ENCODE measurements around the gene UBTD1.
"Not testable (repeated sequence)": the region's sequence is repeated elsewhere in the genome, so short reads cannot be mapped to it uniquely, and the experiment has no call there.

The UBTD1 gene

GRCh38 chr10:97540669-97541500 is 42.2 kb downstream of the UBTD1 start:
- DNase-seq = no peak

- peak; percentile 71 for DNase-seq
Measured at GRCh38 chr10:97542169-97543024, 43.7 kb downstream of the UBTD1 start.

- peak; percentile 86 for DNase-seq
Measured at GRCh38 chr10:97543025-97543546, 44.4 kb downstream of the UBTD1 start.

- no peak for DNase-seq
Measured at GRCh38 chr10:97546456-97547270, 47.9 kb downstream of the UBTD1 start.

GRCh38 chr10:97547271-97547600 is 48.5 kb downstream of the UBTD1 start:
- no peak for DNase-seq

- no peak for DNase-seq
Measured at GRCh38 chr10:97547962-97548361, 49.2 kb downstream of the UBTD1 start.

GRCh38 chr10:97548828-97549455 is 50.2 kb downstream of the UBTD1 start:
- DNase-seq = no peak

- no peak for DNase-seq
Measured at GRCh38 chr10:97549587-97550322, 51.0 kb downstream of the UBTD1 start.

GRCh38 chr10:97550336-97551149 is 51.8 kb downstream of the UBTD1 start:
- DNase-seq = no peak

GRCh38 chr10:97551271-97551670 is 52.5 kb downstream of the UBTD1 start:
- DNase-seq = no peak

GRCh38 chr10:97553575-97554031 is 54.9 kb downstream of the UBTD1 start:
- peak; percentile 76 for DNase-seq

GRCh38 chr10:97554336-97554735 is 55.6 kb downstream of the UBTD1 start:
- not testable (repeated sequence) for DNase-seq

GRCh38 chr10:97555541-97555940 is 56.8 kb downstream of the UBTD1 start:
- not testable (repeated sequence) for DNase-seq

- peak; percentile 26 for DNase-seq
Measured at GRCh38 chr10:97560731-97561381, 62.1 kb downstream of the UBTD1 start.

- not testable (repeated sequence) for DNase-seq
Measured at GRCh38 chr10:97561386-97562077, 62.8 kb downstream of the UBTD1 start.

GRCh38 chr10:97562329-97562728 is 63.6 kb downstream of the UBTD1 start:
- not testable (repeated sequence) for DNase-seq

GRCh38 chr10:97563337-97563736 is 64.6 kb downstream of the UBTD1 start:
- no peak for DNase-seq

- no peak for DNase-seq
Measured at GRCh38 chr10:97564776-97565175, 66.1 kb downstream of the UBTD1 start.

- peak; percentile 74 for DNase-seq
Measured at GRCh38 chr10:97566336-97566996, 67.7 kb downstream of the UBTD1 start.

Data from activated CD4-positive, alpha-beta T cell treated with anti-CD3 and anti-CD28 coated beads, Interleukin-10, Interleukin-2, amounts not matched to agents 100 ng/mL and 50 ng/mL, durations not matched to agents 16 hours and 8 hours (primary cell).